GM21381 (cell line): Measurements from ENCODE around the gene C16orf95.
"Not testable (repeated sequence)": the region's sequence is repeated elsewhere in the genome, so short reads cannot be mapped to it uniquely, and the experiment has no call there.

ENCODE experiments used
- ATAC-seq: cut with Tn5 transposase; IDR thresholded peaks from one replicate; pipeline ENCODE4 v1.9.1; 2021; ENCODE audit warnings: mild to moderate bottlenecking, moderate library complexity; ENCODE audit not compliant: unreplicated experiment

The C16orf95 gene

DNA sequence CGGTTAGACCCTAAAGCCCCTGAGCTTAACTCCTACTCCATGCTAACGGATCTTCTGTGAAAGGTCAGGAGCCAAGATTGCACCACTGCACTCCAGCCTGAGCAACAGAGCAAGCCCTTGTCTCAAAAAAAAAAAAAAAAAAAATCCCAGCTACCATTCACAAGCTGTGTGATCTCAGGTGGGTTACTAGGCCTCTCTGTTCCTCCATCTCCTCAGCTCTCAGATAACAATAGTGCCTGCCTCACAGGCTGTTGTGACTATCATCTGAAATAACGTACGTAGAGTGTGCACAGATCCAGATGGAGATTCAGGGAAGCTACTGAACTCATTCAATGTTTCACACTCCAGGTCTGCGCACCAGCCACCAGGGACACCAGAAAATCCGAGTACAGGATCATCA lies 57.8 kb downstream of the C16orf95 start:
- ATAC-seq = no peak

DNA sequence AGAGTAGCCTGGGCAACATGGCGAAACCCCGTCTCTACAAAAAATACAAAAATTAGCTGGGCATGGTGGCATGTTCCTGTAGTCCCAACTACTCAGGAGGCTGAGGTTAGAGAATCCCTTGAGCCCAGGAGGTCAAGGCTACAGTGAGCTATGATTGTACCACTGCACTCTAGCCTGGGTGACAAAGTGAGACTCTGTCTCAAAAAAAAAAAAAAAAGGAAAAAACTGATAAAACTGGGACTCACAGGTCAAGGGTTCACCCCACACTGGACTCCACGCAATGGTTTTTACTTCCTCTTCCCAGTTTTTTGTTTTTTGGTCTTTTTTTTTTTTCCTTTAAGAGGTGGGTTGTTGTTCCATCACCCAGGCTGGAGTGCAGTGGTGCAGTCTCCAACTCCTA lies 58.5 kb downstream of the C16orf95 start:
- ATAC-seq = not testable (repeated sequence)

DNA sequence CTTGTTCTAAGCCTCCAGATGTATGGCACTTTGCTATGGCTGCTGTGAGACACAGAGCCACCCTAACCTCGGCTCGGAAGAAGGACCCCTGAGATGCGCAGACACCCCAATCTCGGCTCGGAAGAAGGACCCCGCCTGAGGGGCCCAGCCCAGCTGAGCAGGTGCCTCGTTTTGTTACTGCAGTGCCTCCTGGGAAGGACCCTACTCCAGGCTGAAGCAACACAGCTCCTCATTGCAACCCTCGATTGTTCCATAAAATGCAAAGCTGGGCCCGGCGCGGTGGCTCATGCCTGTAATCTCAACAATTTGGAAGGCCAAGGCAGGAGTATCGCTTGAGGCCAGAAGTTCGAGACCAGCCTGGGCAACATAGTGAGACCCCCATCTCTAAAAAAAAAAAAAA lies 61.3 kb downstream of the C16orf95 start:
- ATAC-seq = no peak

DNA sequence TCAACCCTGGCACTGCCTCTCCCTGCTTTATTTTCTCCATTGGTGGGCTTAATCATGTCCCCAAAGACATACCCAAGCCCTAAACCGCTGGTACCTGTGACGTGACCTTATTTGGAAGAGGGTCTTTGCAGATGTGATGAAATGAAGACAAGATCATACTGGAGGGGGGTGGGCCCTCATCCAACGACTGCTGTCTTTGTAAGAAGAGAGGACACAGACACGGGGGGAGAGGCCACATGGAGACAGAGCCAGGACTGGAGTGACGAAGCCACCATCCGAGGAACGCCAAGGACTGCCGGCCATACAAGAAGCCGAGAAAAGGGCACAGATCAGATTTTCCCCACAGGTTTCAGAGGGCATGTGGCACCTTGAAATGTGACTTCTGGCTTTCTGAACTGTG lies 62.5 kb downstream of the C16orf95 start:
- ATAC-seq = no peak

DNA sequence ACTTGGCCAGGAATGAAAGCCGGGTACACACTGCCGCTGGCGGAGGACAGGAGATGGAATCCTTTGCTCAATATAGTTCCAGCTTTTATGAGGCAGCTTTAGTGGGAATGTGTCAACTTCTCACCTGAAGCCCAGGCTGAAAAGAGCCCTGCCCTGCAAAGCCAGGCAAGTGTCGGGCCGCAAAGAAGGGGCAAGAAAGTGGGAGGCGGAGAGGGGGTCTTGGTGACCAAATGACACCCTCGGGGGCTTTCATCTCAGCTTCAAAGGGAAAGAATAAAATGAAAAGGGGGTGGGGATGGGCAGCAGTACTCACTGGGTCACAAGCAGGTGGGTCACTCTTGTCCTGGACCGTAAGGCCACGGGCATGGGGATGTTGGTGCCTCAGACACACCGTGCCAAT lies 62.9 kb downstream of the C16orf95 start:
- no peak for ATAC-seq

DNA sequence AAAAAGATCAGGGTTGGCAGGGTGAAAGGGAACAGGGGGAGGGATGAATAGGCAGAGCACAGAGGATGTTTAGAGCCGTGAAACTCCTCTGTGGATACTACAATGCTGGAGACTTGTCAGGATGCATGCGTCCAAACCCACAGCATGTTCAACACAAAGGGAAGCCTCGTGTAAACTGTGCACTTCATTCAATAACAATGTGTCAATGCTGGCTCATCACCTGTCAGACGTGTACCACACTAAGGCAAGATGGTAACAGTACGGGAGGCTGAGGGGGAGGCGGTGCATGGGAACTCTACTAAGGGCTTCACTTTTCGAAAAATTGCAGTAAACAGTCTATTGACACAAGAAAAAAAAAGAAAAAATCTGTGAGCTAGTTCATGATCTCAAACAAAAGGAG lies 63.7 kb downstream of the C16orf95 start:
- no peak for ATAC-seq
